Muscle layer of duodenum (tissue), 2 donors: ENCODE results near the gene HIVEP1.

Source experiments
- H3K27ac ChIP-seq: one replicate; pipeline ENCODE4 v1.7.0; 2013; ENCODE audit warnings: mild to moderate bottlenecking, low read length
- H3K27me3 ChIP-seq: one replicate; pipeline ENCODE4 v1.7.0; 2013; ENCODE audit warnings: low read depth, mild to moderate bottlenecking, control low read depth, low read length
- H3K36me3 ChIP-seq, 2 donors: one replicate each; pipeline ENCODE4 v1.7.0; 2013; ENCODE audit warnings: low read length in 2 of 2, control low read depth in 1 of 2, mild to moderate bottlenecking in 1 of 2; ENCODE audit not compliant: insufficient read depth in 2 of 2, control insufficient read depth in 1 of 2
- H3K4me1 ChIP-seq, 2 donors: one replicate each; pipeline ENCODE4 v1.7.0; 2013; ENCODE audit warnings: low read length in 2 of 2, mild to moderate bottlenecking in 2 of 2, control low read depth in 1 of 2, moderate library complexity in 1 of 2; ENCODE audit not compliant: insufficient read depth in 2 of 2, control insufficient read depth in 1 of 2
- H3K4me3 ChIP-seq, 2 donors: one replicate each; pipeline ENCODE4 v1.7.0; 2013; ENCODE audit warnings: low read length in 2 of 2, low read depth in 1 of 2, mild to moderate bottlenecking in 1 of 2
- H3K9me3 ChIP-seq, 2 donors: one replicate each; pipeline ENCODE4 v1.7.0; 2013; ENCODE audit warnings: low read length in 2 of 2, control low read depth in 1 of 2, mild to moderate bottlenecking in 1 of 2; ENCODE audit not compliant: control insufficient read depth in 1 of 2
- donor health status: healthy.

HIVEP1 gene

GRCh38 chr6:12208190-12208589 is 196.1 kb downstream of the HIVEP1 start:
- Histone ChIP-seq H3K36me3 (no peaks in the 10 kb centered on the region), H3K27ac (no peak overlapping the region), H3K4me1 (no peaks in the 10 kb centered on the region), H3K27me3 (no peaks in the 10 kb centered on the region), H3K4me3 (no peak overlapping the region), H3K9me3 (no peaks in the 10 kb centered on the region)

DNA sequence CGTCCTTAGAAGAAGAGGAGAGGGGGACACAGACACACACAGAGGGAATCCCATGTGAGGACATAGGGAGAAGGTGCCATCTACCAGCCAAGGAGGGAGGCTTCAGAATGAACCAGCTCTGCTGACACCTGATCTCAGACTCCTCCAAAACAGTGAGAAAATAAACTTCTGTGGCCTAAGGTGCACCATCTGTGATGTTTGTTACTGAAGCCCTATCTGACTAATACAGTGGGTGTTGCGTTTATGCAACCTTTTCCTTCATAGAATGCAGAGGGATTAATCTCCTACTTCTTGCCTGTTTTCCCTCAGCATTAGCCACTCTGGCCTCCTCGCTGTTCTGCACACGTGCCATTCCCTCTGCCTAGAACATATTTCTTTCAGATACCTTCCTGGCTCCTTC is 196.6 kb downstream of the HIVEP1 start:
- H3K4me3 ChIP-seq, result no peak overlapping the region

More for the DNA sequence above, 196.6 kb downstream of the HIVEP1 start:
- H3K27ac ChIP-seq, result no peak overlapping the region
- H3K27me3 ChIP-seq, result no peaks in the 10 kb centered on the region
- H3K4me1 ChIP-seq, result no peaks in the 10 kb centered on the region
- H3K36me3 ChIP-seq, result no peaks in the 10 kb centered on the region
- H3K9me3 ChIP-seq, result no peaks in the 10 kb centered on the region
